ENCODE results near the gene NUDT19. TPM values are rescaled to one million over a fixed set of nuclear protein-coding genes. Genes with fewer than 3 reads are reported as not detected.
A peak's percentile ranks its signal among the peaks of the same experiment; 100 is the strongest.

NUDT19 gene
- total RNA-seq, 4 donors from 2014 or later = 28.8 to 34.8 (median 29.2) TPM

GRCh38 chr19:32675720-32676185, 15.9 kb upstream of the NUDT19 start, which contains the start of gene RGS9BP:
Gene RGS9BP, plus strand, starts transcription at chr19:32675848. Its CDS starts 416 bp downstream, at chr19:32676264.
- Histone ChIP-seq H3K27ac (peak within 1 kb of the TSS; percentile 88 to 97 (median 94)), H3K36me3 (no peaks in the 10 kb centered on the region), H3K4me1 (peaks cover 31 to 41% of the 10 kb centered on the region in 2 donors), H3K9me3 (no peaks in the 10 kb centered on the region), H3K27me3 (peaks cover 0 to 2% (median 0%) of the 10 kb centered on the region in 3 donors), H3K4me3 (peak within 1 kb of the TSS; percentile 69 to 95 (median 82))
- in situ Hi-C loops (cut with MboI; ENCODE audit: low sequenced_read_pairs in 4 of 4) (loop anchor here in 1 of 4 donors (25.0 kb wide), 1 partner anchor 313 kb away; no protein-coding TSS in a partner anchor), intact Hi-C loops (cut with DNase I; ENCODE audit: low total_unique reads) (loop anchor here (1.0 to 5.0 kb wide), 3 partner anchors 16 to 627 kb away; partner anchors contain the start of genes CEBPA, NUDT19 and PDCD5)
- peak; percentile 65 to 71 for ATAC-seq
- DNase-seq = peak; percentile 87 to 90
- TF ChIP-seq POLR2A (IDR thresholded peaks at IDR 0.05) = no peak
- TF ChIP-seq CTCF (IDR thresholded peaks at IDR 0.05 in 4 of 5, conservative IDR thresholded peaks at IDR 0.05 in 1 of 5) = no peak

- DNase-seq (peak in 1 of 2 donors; percentile 41), ATAC-seq (peak; percentile 15 to 21)
- TF ChIP-seq CTCF (IDR thresholded peaks at IDR 0.05 in 4 of 5, conservative IDR thresholded peaks at IDR 0.05 in 1 of 5) (peak in 2 of 5 experiments; percentile 27 to 37), POLR2A (IDR thresholded peaks at IDR 0.05) (no peak)
- Histone ChIP-seq H3K36me3 (no peaks in the 10 kb centered on the region), H3K9me3 (no peaks in the 10 kb centered on the region), H3K27ac (peak overlapping the region; percentile 88 to 97 (median 94)), H3K27me3 (peaks cover 0 to 2% (median 0%) of the 10 kb centered on the region in 3 donors), H3K4me1 (peaks cover 31 to 41% of the 10 kb centered on the region in 2 donors), H3K4me3 (peak overlapping the region; percentile 69 to 95 (median 78))
- in situ Hi-C loops (cut with MboI; ENCODE audit: low sequenced_read_pairs in 4 of 4) (loop anchor here in 1 of 4 donors (25.0 kb wide), 1 partner anchor 314 kb away; no protein-coding TSS in a partner anchor), intact Hi-C loops (cut with DNase I; ENCODE audit: low total_unique reads) (loop anchor here (5.0 kb wide), 1 partner anchor 626 kb away; the partner anchor contains the start of gene CEBPA)
These were observed 15.3 kb upstream of the NUDT19 start for GRCh38 chr19:32676186-32676894.

- intact Hi-C loops (cut with DNase I; ENCODE audit: low total_unique reads) = loop anchor here (5.0 kb wide), 1 partner anchor 625 kb away; the partner anchor contains the start of gene CEBPA
- no peak for DNase-seq
These were observed 14.7 kb upstream of the NUDT19 start for GRCh38 chr19:32676895-32677359.

More at GRCh38 chr19:32676895-32677359, 14.7 kb upstream of the NUDT19 start:
- H3K4me3 ChIP-seq = peak overlapping the region; percentile 69 to 95 (median 78)
- peak overlapping the region; percentile 88 to 97 (median 94) for H3K27ac ChIP-seq
- peaks cover 28 to 41% of the 10 kb centered on the region in 2 donors for H3K4me1 ChIP-seq
- ATAC-seq = no peak
- H3K27me3 ChIP-seq = peaks cover 0 to 2% (median 0%) of the 10 kb centered on the region in 3 donors
- TF ChIP-seq CTCF (IDR thresholded peaks at IDR 0.05 in 4 of 5, conservative IDR thresholded peaks at IDR 0.05 in 1 of 5) = no peak
- no peak for TF ChIP-seq POLR2A (IDR thresholded peaks at IDR 0.05)
- no peaks in the 10 kb centered on the region for H3K36me3 ChIP-seq
- in situ Hi-C loops (cut with MboI; ENCODE audit: low sequenced_read_pairs in 4 of 4) = loop anchor here in 1 of 4 donors (25.0 kb wide), 1 partner anchor 315 kb away; no protein-coding TSS in a partner anchor
- no peaks in the 10 kb centered on the region for H3K9me3 ChIP-seq
